ENCODE results near the gene TMEM61.

- no peak for TF ChIP-seq POLR2A (IDR thresholded peaks at IDR 0.05)
- no peak for TF ChIP-seq CTCF (IDR thresholded peaks at IDR 0.05)
Observed at GRCh38 chr1:54994355-54994990, 14.0 kb downstream of the TMEM61 start.
